ENCODE measurements around the gene CNTN5. TPM values are rescaled to one million over a fixed set of nuclear protein-coding genes. Genes with fewer than 3 reads are reported as not detected.
"Not testable (repeated sequence)": the region's sequence is repeated elsewhere in the genome, so short reads cannot be mapped to it uniquely, and the experiment has no call there.

Gene CNTN5
- total RNA-seq = not detected

- no peak within 1 kb of the TSS for H3K27ac Mint-ChIP-seq
- peaks cover 0 to 13% of the 10 kb centered on the region in 2 donors for H3K36me3 Mint-ChIP-seq
- H3K9me3 Mint-ChIP-seq = no peaks in the 10 kb centered on the region
- peak in 1 of 2 donors; percentile 73 for ATAC-seq
- DNase-seq (ENCODE audit: low spot score in 2 of 2) = no peak
Measured at GRCh38 chr11:99020352-99021225, at the start of gene CNTN5. Gene CNTN5 (plus strand): TSS chr11:99020949.

- DNase-seq (ENCODE audit: low spot score in 2 of 2) (no peak), ATAC-seq (no peak)
- no peaks in the 10 kb centered on the region for H3K36me3 Mint-ChIP-seq
- H3K9me3 Mint-ChIP-seq = peaks cover 3 to 7% of the 10 kb centered on the region in 2 donors
- H3K27ac Mint-ChIP-seq = no peak overlapping the region
Measured at GRCh38 chr11:98979205-98979604, 41.5 kb upstream of the CNTN5 start.

- ATAC-seq (no peak), DNase-seq (ENCODE audit: low spot score in 2 of 2) (no peak)
- H3K9me3 Mint-ChIP-seq = no peaks in the 10 kb centered on the region
- peaks cover 0 to 13% of the 10 kb centered on the region in 2 donors for H3K36me3 Mint-ChIP-seq
- H3K27ac Mint-ChIP-seq = no peak overlapping the region
Measured at GRCh38 chr11:99015634-99016454, 4.9 kb upstream of the CNTN5 start.

- DNase-seq (ENCODE audit: low spot score in 2 of 2) (no peak), ATAC-seq (no peak)
- no peaks in the 10 kb centered on the region for H3K9me3 Mint-ChIP-seq
- H3K27ac Mint-ChIP-seq = no peak overlapping the region
- H3K36me3 Mint-ChIP-seq = peaks cover 0 to 13% of the 10 kb centered on the region in 2 donors
Measured at GRCh38 chr11:99019696-99020095, 1.1 kb upstream of the CNTN5 start.

GRCh38 chr11:99037057-99037456 lies 16.3 kb downstream of the CNTN5 start:
- Mint-ChIP-seq H3K36me3 (no peaks in the 10 kb centered on the region), H3K9me3 (peaks cover 0 to 6% of the 10 kb centered on the region in 2 donors), H3K27ac (no peak overlapping the region)
- ATAC-seq = no peak
- DNase-seq (ENCODE audit: low spot score in 2 of 2) = no peak

GRCh38 chr11:99063331-99063730 lies 42.6 kb downstream of the CNTN5 start:
- DNase-seq (ENCODE audit: low spot score in 2 of 2) (no peak), ATAC-seq (no peak)
- Mint-ChIP-seq H3K36me3 (no peaks in the 10 kb centered on the region), H3K27ac (no peak overlapping the region), H3K9me3 (peaks cover 14 to 15% of the 10 kb centered on the region in 2 donors)

- no peak for DNase-seq (ENCODE audit: low spot score in 2 of 2)
- ATAC-seq = no peak
- Mint-ChIP-seq H3K27ac (no peak overlapping the region), H3K9me3 (peaks cover 17 to 18% of the 10 kb centered on the region in 2 donors), H3K36me3 (no peaks in the 10 kb centered on the region)
Measured at GRCh38 chr11:99065121-99065520, 44.4 kb downstream of the CNTN5 start.

- Mint-ChIP-seq H3K9me3 (peaks cover 12% of the 10 kb centered on the region in 2 donors), H3K36me3 (no peaks in the 10 kb centered on the region), H3K27ac (no peak overlapping the region)
- DNase-seq (ENCODE audit: low spot score in 2 of 2) (no peak), ATAC-seq (no peak)
Measured at GRCh38 chr11:99066618-99067317, 46.0 kb downstream of the CNTN5 start.

- Mint-ChIP-seq H3K27ac (no peak overlapping the region), H3K9me3 (peaks cover 7% of the 10 kb centered on the region in 2 donors), H3K36me3 (no peaks in the 10 kb centered on the region)
- DNase-seq (ENCODE audit: low spot score in 2 of 2) (no peak), ATAC-seq (no peak)
Measured at GRCh38 chr11:99068832-99069231, 48.1 kb downstream of the CNTN5 start.

- Mint-ChIP-seq H3K9me3 (peaks cover 7% of the 10 kb centered on the region in 2 donors), H3K27ac (no peak overlapping the region), H3K36me3 (no peaks in the 10 kb centered on the region)
- no peak for ATAC-seq
- DNase-seq (ENCODE audit: low spot score in 2 of 2) = no peak
Measured at GRCh38 chr11:99069856-99070444, 49.2 kb downstream of the CNTN5 start.

- no peak for ATAC-seq
- DNase-seq (ENCODE audit: low spot score in 2 of 2) = no peak
Measured at GRCh38 chr11:99079576-99079975, 58.8 kb downstream of the CNTN5 start.

GRCh38 chr11:99080154-99080553 lies 59.4 kb downstream of the CNTN5 start:
- Mint-ChIP-seq H3K9me3 (peaks cover 5 to 7% of the 10 kb centered on the region in 2 donors), H3K27ac (no peak overlapping the region), H3K36me3 (no peaks in the 10 kb centered on the region)
- ATAC-seq (no peak), DNase-seq (ENCODE audit: low spot score in 2 of 2) (no peak)

More at GRCh38 chr11:99079576-99079975, 58.8 kb downstream of the CNTN5 start:
- Mint-ChIP-seq H3K36me3 (no peaks in the 10 kb centered on the region), H3K27ac (no peak overlapping the region), H3K9me3 (peaks cover 5 to 7% of the 10 kb centered on the region in 2 donors)

GRCh38 chr11:99098258-99098657 lies 77.5 kb downstream of the CNTN5 start:
- Mint-ChIP-seq H3K36me3 (peaks cover 0 to 6% of the 10 kb centered on the region in 2 donors), H3K9me3 (peaks cover 3 to 9% of the 10 kb centered on the region in 2 donors), H3K27ac (no peak overlapping the region)
- ATAC-seq (no peak), DNase-seq (ENCODE audit: low spot score in 2 of 2) (no peak)

- no peak for DNase-seq (ENCODE audit: low spot score in 2 of 2)
- no peak for ATAC-seq
- peaks cover 0 to 6% of the 10 kb centered on the region in 2 donors for H3K36me3 Mint-ChIP-seq
- H3K27ac Mint-ChIP-seq = no peak overlapping the region
- peaks cover 7 to 9% of the 10 kb centered on the region in 2 donors for H3K9me3 Mint-ChIP-seq
Measured at GRCh38 chr11:99098751-99099150, 78.0 kb downstream of the CNTN5 start.

- Mint-ChIP-seq H3K27ac (no peak overlapping the region), H3K36me3 (no peaks in the 10 kb centered on the region), H3K9me3 (peaks cover 8 to 10% of the 10 kb centered on the region in 2 donors)
- DNase-seq (ENCODE audit: low spot score in 2 of 2) (no peak), ATAC-seq (no peak)
Measured at GRCh38 chr11:99117603-99118002, 96.9 kb downstream of the CNTN5 start.

- not testable (repeated sequence) for H3K36me3 Mint-ChIP-seq; DNase-seq (ENCODE audit: low spot score in 2 of 2); ATAC-seq; H3K27ac Mint-ChIP-seq
- H3K9me3 Mint-ChIP-seq = peaks cover 31 to 41% of the 10 kb centered on the region in 2 donors
Measured at GRCh38 chr11:99133862-99134261, 113.1 kb downstream of the CNTN5 start.
